Activated naive CD8-positive, alpha-beta T cell treated with anti-CD3 and anti-CD28 coated beads, Interleukin-2, amount 50 U/mL, for 24 hours (primary cell): Measurements from ENCODE around the gene SERP2.

ENCODE experiments used
- ATAC-seq: fragments of 150-1000 bp; cut with Tn5 transposase; one replicate; pipeline ENCODE4 v1.10.0; 2021
- DNase-seq: peaks from one replicate; pipeline ENCODE4 v3.0.0; 2021
- H3K27ac Mint-ChIP-seq: one replicate; pipeline ENCODE4 v1.8.0; 2021; ENCODE audit warnings: mild to moderate bottlenecking, mixed read lengths
- H3K27me3 Mint-ChIP-seq: one replicate; pipeline ENCODE4 v1.8.0; 2021; ENCODE audit warnings: mixed read lengths
- H3K36me3 Mint-ChIP-seq: one replicate; pipeline ENCODE4 v1.8.0; 2021; ENCODE audit warnings: low read depth, mixed read lengths
- H3K4me1 Mint-ChIP-seq: one replicate; pipeline ENCODE4 v1.8.0; 2021; ENCODE audit warnings: mixed read lengths
- H3K4me3 Mint-ChIP-seq: one replicate; pipeline ENCODE4 v1.8.0; 2021; ENCODE audit warnings: mild to moderate bottlenecking, moderate library complexity, mixed read lengths
- H3K9me3 Mint-ChIP-seq: one replicate; pipeline ENCODE4 v1.8.0; 2021; ENCODE audit warnings: mixed read lengths

SERP2 gene

DNA sequence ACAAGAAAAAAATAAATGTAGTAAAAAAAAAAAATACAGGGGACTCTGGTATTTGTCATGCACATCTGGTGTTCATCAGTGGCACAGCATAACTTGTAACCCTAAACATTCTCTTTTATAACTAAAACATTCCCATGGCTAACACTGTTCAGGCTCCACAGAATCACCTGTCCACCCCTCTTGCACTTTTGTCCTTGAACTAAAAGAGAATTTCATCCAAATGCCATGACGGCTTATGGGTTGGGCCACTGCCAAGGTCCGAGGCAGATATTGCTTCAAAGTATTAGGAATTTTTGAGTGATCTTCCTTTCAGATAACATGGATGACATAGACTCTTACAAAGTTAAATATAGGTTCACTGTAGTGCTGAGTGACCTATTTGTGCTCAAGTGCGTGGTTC lies 25.7 kb upstream of the SERP2 start:
- H3K9me3 Mint-ChIP-seq: no peaks in the 10 kb centered on the region
- H3K4me3 Mint-ChIP-seq: no peak overlapping the region
- peaks cover 11% of the 10 kb centered on the region for H3K4me1 Mint-ChIP-seq
- H3K27me3 Mint-ChIP-seq: no peaks in the 10 kb centered on the region
- no peak overlapping the region for H3K27ac Mint-ChIP-seq
- DNase-seq (no peak), ATAC-seq (no peak)
- H3K36me3 Mint-ChIP-seq: no peaks in the 10 kb centered on the region

GRCh38 chr13:44350775-44351504 lies 22.7 kb upstream of the SERP2 start:
- no peak for ATAC-seq
- H3K36me3 Mint-ChIP-seq: no peaks in the 10 kb centered on the region
- no peak overlapping the region for H3K4me3 Mint-ChIP-seq
- H3K27me3 Mint-ChIP-seq: no peaks in the 10 kb centered on the region
- no peak overlapping the region for H3K27ac Mint-ChIP-seq
- H3K9me3 Mint-ChIP-seq: no peaks in the 10 kb centered on the region
- DNase-seq: no peak
- peaks cover 11% of the 10 kb centered on the region for H3K4me1 Mint-ChIP-seq

GRCh38 chr13:44351505-44351854 lies 22.1 kb upstream of the SERP2 start:
- ATAC-seq (no peak), DNase-seq (no peak)
- Mint-ChIP-seq H3K36me3 (no peaks in the 10 kb centered on the region), H3K27ac (no peak overlapping the region), H3K4me1 (peaks cover 11% of the 10 kb centered on the region), H3K9me3 (no peaks in the 10 kb centered on the region), H3K27me3 (no peaks in the 10 kb centered on the region), H3K4me3 (no peak overlapping the region)

DNA sequence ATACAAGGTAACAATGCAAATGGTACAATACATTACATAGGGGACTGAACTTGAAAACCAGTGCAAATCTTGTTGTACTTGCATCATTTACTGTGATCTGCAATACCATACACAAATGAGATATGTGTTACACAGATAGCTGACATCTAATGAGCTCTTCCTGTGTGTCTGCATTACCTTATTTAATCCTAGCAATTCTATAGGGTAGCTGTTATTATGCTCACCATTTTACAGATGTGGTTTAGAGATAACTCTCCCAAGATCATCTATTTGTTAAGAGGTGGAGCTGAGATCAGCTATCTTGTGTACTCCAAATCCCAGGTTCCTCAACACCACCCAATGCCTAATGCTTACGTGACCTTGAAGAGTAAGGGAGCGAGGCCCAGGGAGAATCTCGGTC lies 21.4 kb upstream of the SERP2 start:
- no peak for DNase-seq
- Mint-ChIP-seq H3K4me1 (peaks cover 11% of the 10 kb centered on the region), H3K9me3 (no peaks in the 10 kb centered on the region), H3K27me3 (no peaks in the 10 kb centered on the region), H3K4me3 (no peak overlapping the region), H3K27ac (no peak overlapping the region), H3K36me3 (no peaks in the 10 kb centered on the region)
- ATAC-seq: no peak

DNA sequence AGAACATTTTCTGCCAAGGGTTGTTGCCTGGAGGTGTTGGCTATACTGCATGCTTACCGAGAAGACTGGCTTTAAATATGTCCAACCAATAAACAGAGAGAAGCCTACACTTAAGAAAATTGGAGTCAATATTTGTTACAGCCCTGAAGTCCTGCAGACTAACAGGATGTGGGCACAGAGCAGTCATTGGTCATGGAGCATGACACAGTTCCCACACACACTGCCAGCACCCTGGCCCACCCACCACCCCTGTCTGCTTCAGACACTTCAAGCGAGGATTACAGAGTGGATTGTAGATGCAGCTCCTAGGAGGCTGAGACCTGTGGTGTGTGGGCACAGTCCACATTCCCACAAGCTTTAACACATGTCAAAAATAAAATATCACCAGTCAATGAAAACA lies 21.0 kb upstream of the SERP2 start:
- Mint-ChIP-seq H3K4me3 (no peak overlapping the region), H3K9me3 (no peaks in the 10 kb centered on the region), H3K36me3 (no peaks in the 10 kb centered on the region), H3K27ac (no peak overlapping the region), H3K27me3 (no peaks in the 10 kb centered on the region), H3K4me1 (peaks cover 11% of the 10 kb centered on the region)
- ATAC-seq: peak; percentile 57
- no peak for DNase-seq

GRCh38 chr13:44354331-44354730 lies 19.3 kb upstream of the SERP2 start:
- no peak for ATAC-seq
- H3K4me3 Mint-ChIP-seq: no peak overlapping the region
- no peak for DNase-seq
- H3K27ac Mint-ChIP-seq: no peak overlapping the region
- H3K4me1 Mint-ChIP-seq: peaks cover 11% of the 10 kb centered on the region
- H3K36me3 Mint-ChIP-seq: no peaks in the 10 kb centered on the region
- H3K27me3 Mint-ChIP-seq: no peaks in the 10 kb centered on the region
- no peaks in the 10 kb centered on the region for H3K9me3 Mint-ChIP-seq

DNA sequence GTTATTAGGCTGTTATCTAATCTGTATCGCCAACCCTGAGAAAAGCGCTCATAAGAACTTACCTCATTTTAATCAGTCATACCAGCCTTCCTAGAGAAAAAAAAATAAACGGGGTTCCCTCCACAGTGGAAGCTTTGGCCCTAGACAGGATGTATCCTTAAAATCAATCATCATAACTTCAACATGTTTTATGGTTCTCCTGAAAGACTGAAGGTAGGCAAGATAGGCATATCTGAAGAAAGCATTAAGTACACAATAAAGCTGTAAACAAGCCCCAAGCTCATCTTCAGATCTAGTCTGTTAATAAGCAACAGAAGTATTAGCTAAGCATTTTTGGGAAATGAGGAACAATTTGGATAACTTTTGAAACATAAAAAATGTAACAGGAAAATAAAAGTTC lies 18.7 kb upstream of the SERP2 start:
- Mint-ChIP-seq H3K27ac (no peak overlapping the region), H3K9me3 (no peaks in the 10 kb centered on the region)

DNA sequence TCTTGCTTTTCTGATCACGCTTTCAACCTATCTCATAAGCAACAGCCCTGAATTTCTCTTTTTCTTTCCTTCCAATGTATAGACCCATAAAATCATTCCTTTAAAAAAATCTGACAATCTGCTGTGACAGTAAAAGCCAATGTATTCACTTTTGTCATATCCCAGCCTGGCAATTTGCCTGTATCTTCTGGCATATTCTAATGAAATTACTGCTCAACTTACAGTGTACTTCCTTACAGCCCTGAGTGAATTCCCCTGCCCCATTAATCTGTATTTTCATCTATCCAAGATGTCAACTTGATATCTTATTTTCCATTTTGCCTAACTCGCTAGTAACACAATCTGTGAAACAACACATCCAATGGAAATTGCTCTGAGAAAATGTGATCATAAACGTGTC lies 18.0 kb upstream of the SERP2 start:
- Mint-ChIP-seq H3K4me1 (peaks cover 11% of the 10 kb centered on the region), H3K27ac (no peak overlapping the region), H3K36me3 (no peaks in the 10 kb centered on the region), H3K4me3 (no peak overlapping the region), H3K9me3 (no peaks in the 10 kb centered on the region), H3K27me3 (no peaks in the 10 kb centered on the region)
- DNase-seq: no peak
- no peak for ATAC-seq

More for the DNA sequence above, 18.7 kb upstream of the SERP2 start:
- Mint-ChIP-seq H3K27me3 (no peaks in the 10 kb centered on the region), H3K36me3 (no peaks in the 10 kb centered on the region), H3K4me1 (peaks cover 11% of the 10 kb centered on the region), H3K4me3 (no peak overlapping the region)
- ATAC-seq (no peak), DNase-seq (no peak)

DNA sequence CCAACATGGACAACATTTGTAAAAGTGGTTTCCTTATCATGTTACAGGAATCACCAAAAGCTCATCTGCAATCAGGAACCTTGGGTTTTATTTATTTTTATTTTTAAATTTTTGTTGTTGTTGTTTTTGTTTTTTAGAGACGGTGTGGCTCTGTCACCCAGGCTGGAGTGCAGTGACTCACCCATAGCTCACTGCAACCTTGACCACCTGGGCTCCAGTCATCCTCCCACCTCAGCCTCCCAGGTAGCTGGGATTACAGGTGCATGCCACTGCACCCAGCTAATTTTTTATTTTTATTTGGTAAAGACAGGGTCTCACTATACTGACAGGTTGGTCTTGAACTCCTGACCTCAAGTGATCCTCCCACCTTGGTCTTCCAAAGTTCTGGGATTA lies 13.6 kb upstream of the SERP2 start:
- ATAC-seq (no peak), DNase-seq (no peak)
- Mint-ChIP-seq H3K36me3 (no peaks in the 10 kb centered on the region), H3K4me1 (no peaks in the 10 kb centered on the region), H3K4me3 (no peak overlapping the region), H3K27me3 (no peaks in the 10 kb centered on the region), H3K27ac (no peak overlapping the region), H3K9me3 (no peaks in the 10 kb centered on the region)

DNA sequence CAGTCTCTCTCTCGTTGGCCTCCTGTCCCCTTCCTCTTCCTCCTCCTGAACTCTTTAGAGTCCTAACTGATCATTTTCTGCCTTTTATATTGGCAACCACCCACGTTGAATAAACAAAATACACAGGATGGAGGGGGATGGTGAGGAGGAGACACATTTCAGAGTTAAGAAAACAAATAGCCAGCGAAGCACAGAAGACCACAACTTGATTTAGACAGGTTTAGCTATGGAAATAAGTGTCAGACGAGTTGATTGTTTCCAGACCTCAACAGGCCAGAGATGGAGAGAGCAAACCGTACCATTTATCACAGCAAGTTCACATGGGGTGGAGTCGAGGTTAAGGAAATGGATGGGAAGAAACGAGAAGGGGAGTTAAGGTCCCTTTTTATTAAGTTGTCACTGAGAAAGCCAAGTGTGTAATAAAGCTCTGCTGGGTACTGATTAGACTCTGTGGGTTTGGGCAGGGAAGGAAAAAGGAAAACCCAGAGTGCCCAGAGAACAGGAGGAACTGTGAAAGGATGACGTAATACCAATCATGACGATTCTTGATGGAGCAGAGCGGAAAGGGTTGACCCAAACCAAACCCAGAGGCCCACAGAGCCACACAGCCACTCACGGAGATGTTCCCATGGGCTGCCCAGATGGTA lies 11.1 kb upstream of the SERP2 start:
- Mint-ChIP-seq H3K4me1 (no peaks in the 10 kb centered on the region), H3K4me3 (no peak overlapping the region), H3K36me3 (no peaks in the 10 kb centered on the region), H3K27me3 (peaks cover under 1% of the 10 kb centered on the region), H3K9me3 (no peaks in the 10 kb centered on the region), H3K27ac (no peak overlapping the region)
- no peak for ATAC-seq
- no peak for DNase-seq

GRCh38 chr13:44363631-44364344 lies 9.8 kb upstream of the SERP2 start:
- no peak overlapping the region for H3K27ac Mint-ChIP-seq
- H3K9me3 Mint-ChIP-seq: no peaks in the 10 kb centered on the region
- H3K36me3 Mint-ChIP-seq: no peaks in the 10 kb centered on the region
- ATAC-seq (no peak), DNase-seq (no peak)
- peaks cover 3% of the 10 kb centered on the region for H3K27me3 Mint-ChIP-seq
- no peaks in the 10 kb centered on the region for H3K4me1 Mint-ChIP-seq
- H3K4me3 Mint-ChIP-seq: no peak overlapping the region

DNA sequence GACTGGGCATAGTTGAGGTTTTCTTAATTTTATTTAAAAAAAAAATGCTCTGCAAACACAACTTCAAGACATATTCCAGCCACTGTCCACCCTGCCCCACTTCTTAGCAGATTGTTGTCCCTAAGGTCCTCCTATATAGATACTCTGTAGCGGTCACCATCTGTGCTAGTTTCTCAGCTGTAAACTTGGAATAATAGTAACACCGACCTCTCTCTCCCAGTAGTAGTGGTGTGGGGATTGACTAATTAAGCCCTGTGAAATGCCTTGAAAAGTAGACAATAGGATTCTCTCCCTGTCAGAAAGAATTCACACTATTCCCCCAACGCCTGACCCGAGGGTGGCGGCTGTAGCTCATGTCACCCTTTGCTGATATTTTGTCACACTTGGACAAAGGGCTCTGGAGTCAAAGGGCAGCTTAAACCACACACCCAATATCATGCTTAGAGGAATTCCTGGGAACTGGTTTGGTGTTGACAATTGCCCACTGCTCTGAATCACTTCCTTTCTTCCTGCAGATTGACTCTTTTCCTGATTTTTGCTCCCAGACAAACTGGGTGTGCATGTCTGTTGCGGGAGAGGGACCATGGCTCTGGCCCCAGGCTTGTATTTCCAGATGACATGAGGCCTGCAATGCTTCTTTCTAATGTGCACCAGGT lies 9.2 kb upstream of the SERP2 start:
- H3K27ac Mint-ChIP-seq: no peak overlapping the region
- no peaks in the 10 kb centered on the region for H3K9me3 Mint-ChIP-seq
- H3K36me3 Mint-ChIP-seq: no peaks in the 10 kb centered on the region
- DNase-seq: no peak
- H3K4me3 Mint-ChIP-seq: no peak overlapping the region
- no peak for ATAC-seq
- H3K27me3 Mint-ChIP-seq: peaks cover 3% of the 10 kb centered on the region
- H3K4me1 Mint-ChIP-seq: no peaks in the 10 kb centered on the region

- Mint-ChIP-seq H3K4me1 (no peaks in the 10 kb centered on the region), H3K27me3 (peaks cover 3% of the 10 kb centered on the region), H3K4me3 (no peak overlapping the region), H3K9me3 (no peaks in the 10 kb centered on the region), H3K27ac (no peak overlapping the region), H3K36me3 (no peaks in the 10 kb centered on the region)
- DNase-seq (no peak), ATAC-seq (no peak)
Observed at GRCh38 chr13:44365008-44365407, 8.6 kb upstream of the SERP2 start.

- Mint-ChIP-seq H3K9me3 (no peaks in the 10 kb centered on the region), H3K36me3 (no peaks in the 10 kb centered on the region), H3K4me3 (no peak overlapping the region), H3K27me3 (peaks cover 3% of the 10 kb centered on the region), H3K27ac (no peak overlapping the region), H3K4me1 (no peaks in the 10 kb centered on the region)
- ATAC-seq (no peak), DNase-seq (no peak)
Observed at GRCh38 chr13:44365899-44366298, 7.7 kb upstream of the SERP2 start.

DNA sequence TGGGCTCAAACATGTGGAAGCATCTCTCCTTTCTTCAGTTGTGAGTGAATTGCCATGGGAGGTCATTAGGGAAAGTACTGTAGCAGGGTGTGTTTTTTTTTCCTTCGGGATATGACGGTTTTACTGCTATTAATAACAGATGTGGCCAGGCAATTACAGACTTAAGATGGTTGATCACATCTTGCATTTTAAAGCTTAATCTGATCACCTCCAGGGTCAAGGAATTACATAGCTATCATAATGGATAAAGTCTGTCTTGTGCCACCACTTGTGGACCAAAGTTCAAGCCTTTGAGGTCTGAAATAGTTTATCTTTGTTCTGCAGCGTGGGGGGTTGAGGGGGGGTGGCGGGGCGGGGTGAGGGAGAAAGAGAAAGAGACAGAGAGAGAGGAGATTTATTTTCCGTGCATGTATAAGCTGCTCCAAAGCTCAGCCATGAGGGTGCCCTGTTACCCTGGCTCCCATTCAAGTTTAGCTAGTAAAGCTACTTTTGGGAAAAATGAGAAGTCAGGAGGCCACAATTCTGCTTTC lies 5.5 kb upstream of the SERP2 start:
- no peaks in the 10 kb centered on the region for H3K9me3 Mint-ChIP-seq
- H3K4me1 Mint-ChIP-seq: no peaks in the 10 kb centered on the region
- H3K27me3 Mint-ChIP-seq: peaks cover 20% of the 10 kb centered on the region
- H3K27ac Mint-ChIP-seq: no peak overlapping the region
- no peak overlapping the region for H3K4me3 Mint-ChIP-seq
- ATAC-seq (no peak), DNase-seq (no peak)
- H3K36me3 Mint-ChIP-seq: no peaks in the 10 kb centered on the region
